NK-92 (cell line): ENCODE measurements around the gene CTBP1.

Experiments used
- DNase-seq: peaks from one replicate; lab custom pipeline; 2025; ENCODE audit not compliant: unreplicated experiment; lab: John Stamatoyannopoulos, UW

Gene CTBP1

DNA sequence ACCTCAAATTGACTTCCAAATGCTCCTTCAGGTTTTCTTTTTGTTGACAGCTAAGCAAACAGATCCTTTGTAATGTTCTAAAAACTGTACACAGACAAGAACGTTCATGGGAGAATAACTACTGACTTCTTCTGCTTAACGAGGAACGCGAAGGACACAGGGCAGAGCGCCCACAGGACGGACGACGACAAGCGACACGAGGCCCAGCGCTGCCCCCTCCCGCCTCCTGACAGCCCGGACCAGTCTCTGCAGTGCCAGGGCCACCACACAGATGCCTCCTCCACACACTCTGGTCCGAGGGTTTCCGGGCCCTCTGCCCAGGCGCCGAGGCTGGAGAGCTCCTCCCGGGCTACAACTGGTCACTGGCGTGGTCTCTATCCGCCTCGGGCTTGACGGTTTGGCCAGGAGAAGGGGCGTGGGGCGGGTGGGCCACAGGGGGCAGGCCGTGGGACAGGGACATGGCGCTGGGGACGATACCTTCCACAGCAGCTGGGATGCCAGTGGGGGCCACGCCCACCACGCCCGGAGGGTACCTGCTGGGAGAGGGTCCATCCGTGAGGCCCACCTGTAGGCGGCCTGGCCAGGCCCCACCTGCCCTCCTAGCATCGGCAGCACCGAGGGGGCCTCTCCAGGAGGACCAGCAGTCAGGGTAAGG lies 36.9 kb downstream of the CTBP1 start:
- DNase-seq = no peak

DNA sequence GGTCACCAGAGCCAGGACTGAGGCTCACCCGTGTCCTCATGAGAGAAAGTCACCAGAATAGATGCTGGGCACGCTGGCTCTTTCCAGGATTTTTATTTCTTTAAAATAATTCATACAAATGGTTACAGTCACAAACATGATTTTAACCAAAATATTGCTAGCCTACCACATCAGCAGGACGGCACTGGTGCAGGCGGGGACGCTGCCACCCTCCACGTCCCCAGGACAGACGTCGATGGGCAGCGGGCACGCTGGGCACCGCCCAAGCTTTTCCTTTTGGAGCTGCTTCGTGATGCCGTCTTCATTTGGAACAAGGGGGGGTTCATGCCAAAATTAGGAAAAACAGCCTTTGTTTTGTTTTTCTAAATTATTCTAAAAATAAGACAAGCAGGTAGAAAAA lies 37.6 kb downstream of the CTBP1 start:
- DNase-seq = no peak

DNA sequence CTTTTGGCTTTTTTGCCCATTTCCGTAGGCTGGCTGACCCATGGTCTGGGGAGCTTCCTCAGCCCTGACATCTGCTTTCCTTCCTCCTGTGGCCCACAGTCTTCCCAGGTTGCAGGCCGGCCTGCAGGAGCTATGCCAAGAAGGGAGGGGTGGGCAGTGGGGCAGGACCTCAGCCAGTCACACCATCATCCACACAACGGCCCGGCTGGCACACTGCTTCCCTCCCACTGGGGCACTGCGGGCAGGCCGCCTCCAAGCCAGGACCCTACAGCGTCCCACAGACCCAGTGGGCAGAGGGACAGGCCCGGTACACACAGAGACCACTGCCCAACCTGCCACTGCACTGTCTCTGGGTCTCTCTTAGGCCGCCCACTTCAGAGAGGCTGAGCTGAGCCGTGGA lies 38.0 kb downstream of the CTBP1 start:
- no peak for DNase-seq

DNA sequence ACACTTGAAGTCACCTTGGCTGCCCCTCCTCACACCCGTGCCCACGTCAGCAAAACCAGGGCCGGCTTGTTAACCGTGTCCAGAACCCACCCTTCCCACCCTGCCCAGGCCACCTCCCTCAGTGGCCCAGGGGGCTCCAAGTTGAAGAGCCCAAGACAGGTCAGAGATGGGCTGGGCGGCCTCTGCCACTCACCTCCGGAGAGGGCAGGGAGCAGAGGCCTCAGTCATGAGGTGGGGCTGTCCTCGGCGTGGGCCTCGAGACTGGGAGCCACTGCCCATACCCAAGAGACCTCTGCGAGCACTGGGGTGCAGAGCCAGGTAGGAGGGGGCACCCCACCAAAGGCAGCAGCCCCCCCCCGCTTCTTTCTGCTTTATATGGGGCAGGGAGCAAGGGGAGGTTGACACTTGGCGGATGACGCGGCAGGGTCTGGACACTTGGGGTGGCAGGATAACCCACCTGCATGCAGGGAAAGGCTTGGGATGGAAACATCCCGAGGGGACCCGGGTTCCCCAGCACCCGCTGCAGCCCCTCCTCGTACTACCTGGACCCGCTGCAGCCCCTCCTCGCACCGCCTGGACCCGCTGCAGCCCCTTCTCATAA lies 38.6 kb downstream of the CTBP1 start:
- DNase-seq = no peak

DNA sequence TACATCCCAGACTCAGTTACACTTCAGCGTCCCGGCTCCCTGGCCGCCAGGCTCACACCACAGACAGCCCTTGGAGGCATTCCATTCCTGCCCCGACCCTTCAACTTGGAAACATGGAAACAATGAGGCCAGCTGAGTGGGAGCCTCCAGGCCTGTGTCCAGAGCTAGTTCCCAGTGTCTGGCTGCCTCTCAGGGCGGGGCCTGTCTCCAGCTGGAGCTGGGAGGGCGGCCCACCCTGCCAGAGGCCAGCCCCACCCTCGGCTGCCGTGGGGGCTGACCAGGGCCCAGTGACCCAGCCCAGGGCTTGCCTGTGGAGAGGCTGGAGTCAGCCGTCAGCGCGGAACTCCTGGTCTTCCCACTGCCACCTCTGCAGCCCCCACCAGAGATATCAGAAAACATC lies 39.1 kb downstream of the CTBP1 start:
- DNase-seq = no peak

DNA sequence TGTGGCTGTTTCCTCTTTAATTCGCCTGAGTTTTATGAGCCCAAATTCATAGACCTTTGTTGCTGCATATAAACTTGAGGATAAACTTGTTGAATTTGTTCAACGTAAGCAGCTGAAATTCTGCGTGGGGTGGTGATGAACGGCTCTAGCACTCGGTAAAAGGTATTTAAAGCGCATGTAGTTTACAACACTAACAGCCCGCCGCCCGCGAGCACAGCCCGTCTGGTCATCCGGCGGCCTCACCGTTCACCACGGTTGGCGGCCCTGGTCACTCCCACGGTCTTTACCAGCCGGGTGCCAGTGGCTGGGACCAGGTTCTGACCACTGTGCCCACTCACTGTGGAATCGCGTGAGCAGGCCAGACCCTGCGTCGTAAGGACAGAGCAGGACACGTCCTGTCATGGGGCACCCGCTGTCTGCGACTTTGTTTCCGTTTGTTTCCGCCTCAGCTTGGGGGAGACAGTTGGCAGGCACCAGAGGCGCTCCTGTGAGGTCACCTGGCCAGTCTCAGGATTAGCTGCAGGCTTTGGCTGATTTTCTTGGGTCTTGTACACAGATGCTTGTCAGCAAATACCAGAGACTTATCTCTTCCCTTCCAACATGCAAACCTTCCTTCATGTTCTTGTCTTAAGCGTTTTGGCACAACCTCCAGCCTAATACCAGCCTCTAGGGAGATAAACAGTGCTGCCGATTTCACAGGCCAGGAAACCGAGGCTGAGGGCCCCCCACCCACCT lies 39.8 kb downstream of the CTBP1 start:
- DNase-seq = no peak

DNA sequence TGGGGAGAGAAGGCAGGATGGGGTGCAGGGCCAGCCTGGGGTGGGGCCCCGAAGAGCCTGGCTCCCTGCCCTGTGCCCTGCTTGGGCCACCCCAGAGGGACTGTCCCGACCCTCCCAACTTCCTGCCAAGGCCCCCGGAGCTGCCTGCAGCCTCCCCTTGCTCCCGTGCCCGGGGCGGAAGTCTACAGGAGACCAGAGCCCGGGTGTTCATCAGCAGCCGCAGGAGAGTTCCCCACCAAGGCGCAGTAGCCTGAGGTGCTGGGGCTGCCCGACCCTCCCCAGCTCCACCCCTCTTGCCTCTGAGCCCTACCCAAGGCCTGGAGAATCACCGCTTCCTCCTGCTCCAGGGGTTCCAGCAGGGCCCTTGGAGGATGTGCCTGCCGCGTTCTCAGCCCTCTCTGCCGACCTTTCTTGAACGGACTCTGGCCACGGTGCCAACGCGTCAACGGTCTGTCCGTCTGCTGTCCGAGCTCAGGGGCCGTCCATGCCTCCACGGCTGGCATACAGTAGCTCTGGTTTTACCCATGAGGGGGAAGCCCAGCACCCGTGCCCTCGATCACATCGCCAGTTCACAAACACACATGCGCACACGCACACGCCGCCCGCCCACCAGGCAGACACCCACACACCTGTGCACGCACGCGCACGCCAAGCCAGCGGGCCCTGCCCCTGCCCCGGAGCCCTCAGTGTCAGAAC lies 40.5 kb downstream of the CTBP1 start:
- no peak for DNase-seq

DNA sequence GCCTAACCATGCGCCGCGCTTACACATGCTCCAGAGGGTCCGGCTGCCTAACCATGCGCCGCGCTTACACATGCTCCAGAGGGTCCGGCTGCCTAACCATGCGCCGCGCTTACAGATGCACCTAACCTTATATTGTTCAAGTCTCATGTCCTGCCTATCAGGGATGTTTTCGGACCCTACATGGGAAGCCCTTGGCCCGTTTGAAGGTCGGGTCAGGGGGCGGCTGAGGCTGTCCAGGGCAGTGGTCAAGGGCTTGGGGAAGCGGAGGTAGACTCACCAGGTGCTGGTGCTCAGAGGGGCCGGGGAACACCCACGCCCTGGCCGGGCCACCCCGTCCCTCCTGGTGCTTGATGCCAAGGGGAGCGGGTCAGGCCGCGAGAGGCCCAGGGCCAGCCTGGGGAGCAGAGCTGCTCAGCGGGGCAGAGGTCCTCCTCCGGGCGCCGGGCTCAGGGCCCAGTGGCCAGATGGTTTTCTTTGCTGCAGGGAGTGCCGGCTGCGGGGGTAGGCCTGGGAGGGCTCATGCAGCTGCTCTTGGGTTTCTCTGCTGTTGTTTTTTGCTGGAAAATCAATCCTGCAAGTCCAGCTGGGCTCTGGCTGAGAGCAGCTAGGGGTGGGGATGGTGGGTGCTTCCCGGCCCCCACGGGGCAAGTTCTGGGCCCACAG lies 41.2 kb downstream of the CTBP1 start:
- no peak for DNase-seq

DNA sequence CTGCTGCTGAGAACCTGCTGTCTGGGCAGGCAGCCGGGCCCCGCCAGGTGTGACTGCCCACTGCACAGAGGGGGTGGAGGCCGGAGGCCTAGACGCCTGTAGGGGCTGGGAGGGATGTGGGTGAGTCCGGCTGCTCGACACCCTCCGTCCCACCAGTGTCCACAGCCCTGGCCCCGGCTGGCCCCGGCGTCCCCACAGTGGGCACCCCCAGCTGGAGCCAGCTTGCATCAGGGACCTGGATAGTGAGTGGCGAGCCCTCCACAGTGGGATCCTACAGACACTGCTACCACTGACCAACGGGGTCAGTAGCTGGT lies 41.8 kb downstream of the CTBP1 start:
- DNase-seq = no peak

DNA sequence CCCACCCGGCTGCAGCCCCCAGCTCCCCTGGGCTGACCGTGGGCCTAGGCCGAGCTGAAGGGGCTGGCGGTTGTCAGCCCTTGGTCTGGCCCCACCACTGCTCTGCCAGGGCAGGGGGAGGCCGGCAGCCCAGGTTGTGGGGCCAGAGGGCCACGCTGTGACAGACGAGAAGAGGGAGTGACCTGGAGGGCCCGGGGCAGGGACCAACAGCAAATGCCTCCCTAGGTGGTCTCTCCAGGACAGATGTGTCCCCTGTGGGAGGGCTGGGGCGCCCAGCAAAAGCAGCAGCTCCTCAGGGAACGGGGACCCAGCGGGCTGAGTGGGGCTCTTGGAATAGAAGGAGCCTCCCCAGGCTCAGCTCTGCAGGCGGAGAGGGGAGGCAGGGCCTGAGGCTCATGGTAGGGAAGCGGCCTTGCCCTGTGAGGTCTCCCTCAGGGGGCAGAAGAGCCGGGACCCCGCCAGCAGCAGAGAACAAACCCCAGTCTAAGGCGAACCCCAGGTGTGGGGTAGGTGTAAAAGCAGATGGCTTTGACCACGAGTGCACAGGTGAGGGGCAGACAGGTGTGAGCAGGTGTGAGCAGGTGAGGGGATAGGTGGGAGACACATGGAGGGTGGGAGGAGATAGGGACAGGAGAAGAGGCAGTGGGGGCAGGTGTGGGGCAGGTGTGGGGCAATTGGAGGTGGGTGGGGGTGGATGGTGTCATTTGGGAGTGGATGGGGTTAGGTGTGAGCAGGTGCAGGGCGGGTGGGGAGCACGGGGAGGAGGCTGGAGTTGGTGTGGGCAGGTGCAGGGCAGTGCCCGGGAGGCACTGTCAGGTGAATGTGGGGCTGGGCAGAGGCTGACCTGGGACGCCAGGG lies 42.4 kb downstream of the CTBP1 start:
- DNase-seq = no peak

DNA sequence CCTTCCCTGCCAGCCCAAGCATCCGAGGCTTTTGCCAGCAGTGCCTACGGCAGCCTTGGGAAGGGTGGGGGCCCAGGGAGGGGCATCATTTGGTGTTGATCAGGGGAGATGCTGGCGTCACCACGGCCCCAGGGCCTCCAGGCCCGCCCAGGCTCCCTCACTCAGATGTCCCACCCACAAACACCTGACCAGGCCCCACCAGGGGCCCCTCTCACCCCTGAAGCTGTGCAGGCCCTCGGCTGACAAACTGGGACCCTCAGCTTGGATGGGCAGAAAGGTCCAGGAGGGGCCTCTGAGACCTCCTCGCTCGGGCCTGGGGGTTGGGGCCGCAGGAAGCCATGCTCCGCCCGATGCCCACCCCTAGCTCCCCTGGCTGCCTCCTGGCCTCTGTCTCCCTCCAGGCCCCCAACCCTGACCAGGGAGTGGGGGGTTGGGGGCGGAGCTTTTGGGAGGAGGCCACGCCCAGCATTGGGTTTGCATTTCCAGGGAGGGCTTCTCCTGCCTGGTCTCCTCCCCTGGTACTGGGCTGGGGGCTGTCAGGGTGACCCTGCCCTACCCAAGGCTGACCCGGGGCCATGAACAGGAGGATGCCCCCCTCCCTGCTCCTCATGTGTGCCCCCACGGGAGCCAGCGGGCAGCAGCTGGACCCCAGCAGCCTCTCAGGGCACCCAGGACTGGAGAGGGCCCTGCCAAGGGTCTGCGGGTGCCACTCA lies 43.2 kb downstream of the CTBP1 start:
- DNase-seq = no peak

DNA sequence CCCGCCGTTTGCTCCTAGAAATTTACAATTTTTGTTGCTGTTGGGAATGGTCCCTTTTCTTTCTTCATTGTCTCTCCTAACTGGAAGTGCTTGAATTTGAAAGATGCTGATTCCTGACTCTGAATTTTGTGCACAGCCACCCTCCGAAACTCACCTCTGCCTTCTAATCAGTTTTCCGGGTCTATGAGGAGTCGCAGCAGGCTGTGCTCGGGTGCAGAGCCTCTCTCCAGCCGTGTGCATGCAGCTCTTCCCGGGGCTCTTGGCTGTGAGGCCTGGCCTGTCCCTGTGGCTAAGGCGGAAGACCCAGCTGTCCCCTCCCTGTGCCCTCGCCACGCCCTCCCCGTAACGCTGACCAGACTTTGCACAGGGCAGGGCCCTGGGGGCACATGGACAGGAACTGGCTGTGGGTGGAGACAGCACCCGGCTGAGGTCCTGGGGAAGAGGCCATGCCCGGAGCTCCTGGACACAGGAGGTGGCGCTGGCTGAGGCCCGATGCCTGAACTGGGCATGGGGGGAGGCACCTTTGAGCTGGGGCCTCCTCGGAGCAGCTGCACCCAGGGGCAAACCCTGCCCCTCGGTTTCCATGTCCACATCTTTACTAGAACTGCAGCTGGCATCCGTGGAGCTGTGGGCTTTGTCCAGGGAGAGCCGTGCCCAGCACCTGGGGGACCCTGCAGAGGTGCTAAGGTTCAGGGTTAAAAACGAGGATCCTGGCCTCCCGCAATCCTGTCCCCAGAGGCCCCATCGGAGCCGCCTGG lies 43.9 kb downstream of the CTBP1 start:
- DNase-seq = no peak

DNA sequence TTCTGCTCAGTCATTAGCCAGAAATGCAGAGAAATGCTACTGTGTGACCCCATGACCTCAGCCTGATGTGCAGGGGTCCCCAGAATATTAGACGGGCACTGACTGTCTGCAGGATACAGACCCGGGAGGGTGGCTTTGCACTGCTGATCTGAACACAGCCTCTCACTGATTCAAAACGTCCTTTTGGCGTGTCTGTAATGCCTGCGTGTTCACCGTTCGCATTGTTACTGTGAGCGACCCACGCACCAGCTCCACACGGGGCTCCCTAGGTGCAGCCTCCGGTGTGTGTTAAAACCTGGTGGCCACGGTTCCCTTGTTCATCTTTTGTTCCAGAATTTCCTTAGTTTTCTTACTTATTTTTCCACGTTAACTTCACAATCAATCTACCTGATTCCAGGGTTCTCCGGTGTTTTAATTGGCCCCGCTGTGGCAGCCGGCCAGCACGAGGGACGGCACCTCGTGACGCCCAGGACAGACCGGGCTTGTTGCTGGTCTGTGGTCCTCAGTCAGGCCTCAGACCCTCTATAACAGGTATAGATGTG lies 44.6 kb downstream of the CTBP1 start:
- no peak for DNase-seq

DNA sequence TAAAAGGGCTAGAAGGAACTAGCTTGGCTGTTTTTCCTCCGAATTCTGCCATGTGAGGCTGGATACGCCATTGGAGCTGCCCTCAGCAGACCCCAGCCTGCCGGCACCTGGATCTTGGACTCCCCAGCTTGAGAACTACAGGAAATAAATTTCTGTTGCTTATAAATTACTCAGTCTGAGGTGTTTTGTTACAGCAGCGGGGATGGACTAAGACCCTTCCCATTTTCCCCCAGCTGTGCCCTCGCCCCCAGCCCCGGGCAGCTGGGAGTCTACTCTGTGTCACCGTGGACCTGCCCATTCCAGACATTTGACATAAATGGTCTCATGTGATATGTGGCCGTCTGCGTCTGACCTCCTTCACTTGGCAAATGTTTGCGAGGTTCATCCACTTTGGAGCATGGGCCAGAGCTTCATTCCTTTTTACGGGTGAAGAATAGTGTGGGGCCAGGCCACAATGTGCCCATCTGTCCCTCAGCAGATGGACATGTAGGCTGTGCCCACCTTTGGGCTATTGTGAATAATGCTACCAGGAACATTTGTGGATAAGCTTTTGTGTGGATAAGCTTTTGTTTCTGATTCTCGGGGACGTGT lies 45.8 kb downstream of the CTBP1 start:
- DNase-seq = no peak

DNA sequence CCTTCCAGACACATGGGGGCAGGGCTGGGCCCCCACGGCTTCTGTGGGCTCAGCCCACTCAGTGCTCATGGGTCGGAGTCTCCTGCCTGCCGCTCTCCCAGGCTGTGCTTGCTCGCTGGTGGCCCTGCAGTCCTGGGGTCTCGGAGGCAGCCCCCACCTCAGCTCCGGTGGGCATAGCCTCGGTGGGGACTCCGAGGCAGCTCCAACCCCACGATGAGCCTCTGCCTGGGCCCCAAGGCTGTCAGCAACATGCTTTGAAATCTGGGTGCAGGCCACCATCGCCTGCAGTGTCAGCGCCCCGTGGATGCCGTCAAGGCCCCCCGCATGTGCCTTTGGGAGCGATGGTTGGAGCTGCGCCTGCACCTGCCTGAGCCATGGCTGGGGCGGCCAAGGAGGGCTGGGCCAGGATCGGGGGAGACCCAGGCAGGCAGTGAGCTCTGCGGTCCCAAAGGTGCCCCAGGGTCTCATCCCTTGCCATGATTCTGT lies 46.4 kb downstream of the CTBP1 start:
- no peak for DNase-seq

DNA sequence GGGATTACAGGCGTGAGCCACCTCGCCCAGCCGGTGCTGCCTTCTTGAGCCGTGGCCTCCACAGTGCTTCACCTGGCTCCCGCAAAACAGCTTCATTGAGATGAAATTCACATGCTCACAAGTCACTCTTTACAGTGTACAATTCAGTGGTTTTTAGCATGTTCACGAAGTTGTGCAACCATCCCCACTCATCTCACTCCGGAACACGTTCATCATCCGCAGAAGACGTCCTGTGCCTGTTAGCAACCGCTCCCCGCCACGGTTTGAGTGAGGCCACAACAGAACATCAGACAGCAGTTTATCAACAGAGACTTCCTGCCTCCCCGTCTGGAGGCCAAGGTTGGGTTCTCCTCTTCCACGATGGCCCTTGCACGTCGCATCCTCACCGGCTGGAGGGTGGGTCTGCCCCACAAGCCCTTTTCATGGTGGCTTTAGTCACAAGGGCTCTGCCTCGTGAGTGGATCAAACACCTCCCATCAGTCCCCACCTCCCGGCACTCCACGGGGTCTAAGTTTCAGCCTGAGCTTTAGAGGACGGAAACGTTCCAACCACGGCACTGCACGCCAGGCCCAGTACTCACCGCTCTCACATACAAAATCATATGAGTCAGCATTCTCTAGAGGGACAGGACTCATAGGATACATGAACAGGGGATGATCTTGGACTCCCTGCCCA lies 46.9 kb downstream of the CTBP1 start:
- DNase-seq = peak; percentile 44

DNA sequence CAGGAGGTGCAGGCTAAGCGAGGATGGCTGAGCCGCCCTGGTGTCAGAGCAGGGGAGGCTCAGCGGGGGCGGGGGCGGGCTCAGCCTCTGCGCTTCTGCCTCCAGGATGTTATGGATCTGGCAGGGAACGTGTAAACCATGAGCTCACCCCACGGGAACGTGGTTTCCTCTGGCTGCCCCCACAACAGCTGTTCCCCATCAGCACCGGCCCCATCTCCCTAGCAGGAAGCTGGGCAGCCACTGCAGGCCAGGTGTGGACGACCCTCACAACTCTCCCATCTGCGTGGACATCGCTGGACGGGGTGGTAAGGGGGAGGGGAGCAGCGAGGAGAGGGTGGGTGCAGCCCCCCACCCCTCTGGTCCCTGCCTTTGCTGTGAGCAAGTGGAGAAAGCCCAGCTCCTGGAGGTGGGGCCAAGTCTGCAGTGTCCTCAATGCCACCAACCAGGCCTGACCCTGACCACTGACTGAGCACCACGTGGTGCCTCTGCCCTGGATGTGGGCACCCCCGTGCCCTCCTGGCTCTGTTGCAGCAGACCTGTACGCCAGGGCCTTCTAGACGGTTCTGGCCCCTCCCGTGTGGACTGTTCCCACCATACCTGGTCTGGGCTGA lies 48.4 kb downstream of the CTBP1 start:
- no peak for DNase-seq
